GM04503 (cell line): ENCODE measurements around the gene NET1.

Experiments used
- DNase-seq: peaks from one replicate; pipeline ENCODE4 v3.0.0-alpha.2; 2012; ENCODE audit warnings: low read depth

NET1 gene

DNA sequence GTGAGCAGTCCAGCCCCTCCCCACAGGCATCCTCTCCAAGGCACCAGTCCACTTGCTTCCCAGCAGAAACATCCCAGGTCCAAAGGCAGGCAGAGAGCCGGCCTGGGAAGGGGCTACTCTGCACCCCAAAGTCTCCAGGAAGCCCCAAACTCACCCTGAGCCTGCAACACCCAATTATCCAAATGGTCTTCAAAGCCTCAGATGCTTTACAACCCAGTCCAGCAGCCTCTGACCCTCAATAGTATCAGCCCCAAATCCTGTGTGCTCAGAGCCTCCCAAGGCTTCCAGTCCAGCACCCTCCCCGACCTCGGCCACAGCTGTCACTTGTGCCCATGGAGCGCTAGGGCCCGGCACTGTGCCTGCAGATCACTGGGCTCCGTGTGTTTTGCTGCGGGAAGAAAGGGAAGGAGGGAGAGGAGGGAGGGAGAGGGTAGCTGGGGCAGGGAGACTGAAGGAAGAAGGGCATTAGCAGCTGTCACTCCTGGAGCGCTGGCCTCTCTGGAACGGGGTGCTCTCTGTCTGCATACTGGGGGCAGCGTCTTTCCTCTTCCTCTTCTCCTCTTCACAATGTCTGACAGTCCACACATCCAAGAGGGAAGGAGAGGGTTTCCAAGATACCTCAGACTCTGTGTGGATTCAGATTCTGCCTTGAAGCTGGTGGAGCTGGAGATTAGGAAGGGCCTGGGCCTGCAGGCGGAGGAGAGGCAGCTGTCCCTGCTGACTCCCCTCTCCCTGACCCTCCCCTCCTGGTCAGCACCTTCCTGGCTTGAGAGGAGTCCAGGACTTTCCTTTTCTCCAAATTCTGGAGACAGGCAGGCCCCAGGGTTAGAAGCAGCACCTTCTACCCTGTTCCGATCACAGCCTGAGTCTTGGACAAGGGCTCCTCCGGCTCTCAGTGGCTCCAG is 73.8 kb downstream of the NET1 start:
- no peak for DNase-seq

- no peak for DNase-seq
These were observed 74.5 kb downstream of the NET1 start for GRCh38 chr10:5486853-5487235.

- no peak for DNase-seq
These were observed 76.2 kb downstream of the NET1 start for GRCh38 chr10:5488272-5489161.

- no peak for DNase-seq
These were observed 77.7 kb downstream of the NET1 start for GRCh38 chr10:5490032-5490431.

DNA sequence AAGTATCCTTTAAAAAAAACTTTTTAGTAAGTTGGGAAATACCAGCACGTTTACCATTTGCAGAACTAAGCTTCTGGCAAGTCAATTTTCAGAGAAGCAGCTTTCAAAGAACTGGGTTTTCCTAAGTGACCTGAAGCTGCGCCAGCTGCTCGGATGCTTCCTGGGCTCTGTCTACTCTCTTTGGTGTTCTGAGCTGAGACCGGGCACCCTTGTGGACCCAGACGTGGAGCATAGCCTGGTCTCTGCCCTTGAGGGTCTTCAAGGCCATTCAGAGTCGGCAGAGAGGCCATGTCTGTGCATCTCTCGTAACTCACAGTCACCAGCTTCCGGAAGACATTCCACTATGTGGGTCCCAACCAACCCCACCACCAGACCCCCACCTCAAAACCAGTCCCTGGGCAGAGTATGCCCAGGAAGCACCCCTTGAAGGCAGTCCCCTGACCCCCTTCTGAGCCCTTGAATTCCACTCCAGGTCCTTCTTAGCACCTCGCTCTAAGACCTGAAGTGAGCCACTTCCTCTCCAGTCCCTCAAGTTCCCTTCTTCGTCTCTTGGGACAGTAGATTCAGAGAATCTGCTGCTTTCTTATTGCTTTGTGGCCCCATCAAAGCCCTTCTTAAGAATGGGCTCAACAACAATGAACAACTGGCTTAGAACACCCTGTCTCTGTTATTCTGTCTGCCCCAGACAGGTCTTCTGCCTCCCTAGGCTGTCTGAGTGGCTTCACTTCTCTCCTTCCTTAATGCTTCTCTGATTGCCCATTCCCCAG is 78.5 kb downstream of the NET1 start:
- no peak for DNase-seq

DNA sequence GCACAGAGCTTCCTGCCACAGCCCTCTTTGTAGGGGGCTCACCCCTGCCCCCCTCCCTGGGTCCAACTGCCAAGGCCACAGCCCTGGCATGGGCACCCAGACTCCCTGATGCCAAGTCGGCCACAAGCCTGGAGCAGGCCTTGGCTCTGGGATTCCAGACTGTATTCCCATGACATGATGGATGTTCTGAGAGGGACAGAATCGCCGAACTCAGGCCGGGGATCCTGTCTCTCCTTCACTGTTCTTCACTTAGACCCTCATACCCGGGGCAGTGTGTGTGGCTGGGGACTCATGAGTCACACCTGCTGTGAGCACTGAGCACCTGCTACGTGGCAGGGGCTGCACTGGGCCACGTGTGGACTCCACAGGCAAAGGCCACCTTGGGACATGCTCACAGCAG is 79.1 kb downstream of the NET1 start:
- no peak for DNase-seq

- no peak for DNase-seq
These were observed 80.0 kb downstream of the NET1 start for GRCh38 chr10:5492322-5492855.

DNA sequence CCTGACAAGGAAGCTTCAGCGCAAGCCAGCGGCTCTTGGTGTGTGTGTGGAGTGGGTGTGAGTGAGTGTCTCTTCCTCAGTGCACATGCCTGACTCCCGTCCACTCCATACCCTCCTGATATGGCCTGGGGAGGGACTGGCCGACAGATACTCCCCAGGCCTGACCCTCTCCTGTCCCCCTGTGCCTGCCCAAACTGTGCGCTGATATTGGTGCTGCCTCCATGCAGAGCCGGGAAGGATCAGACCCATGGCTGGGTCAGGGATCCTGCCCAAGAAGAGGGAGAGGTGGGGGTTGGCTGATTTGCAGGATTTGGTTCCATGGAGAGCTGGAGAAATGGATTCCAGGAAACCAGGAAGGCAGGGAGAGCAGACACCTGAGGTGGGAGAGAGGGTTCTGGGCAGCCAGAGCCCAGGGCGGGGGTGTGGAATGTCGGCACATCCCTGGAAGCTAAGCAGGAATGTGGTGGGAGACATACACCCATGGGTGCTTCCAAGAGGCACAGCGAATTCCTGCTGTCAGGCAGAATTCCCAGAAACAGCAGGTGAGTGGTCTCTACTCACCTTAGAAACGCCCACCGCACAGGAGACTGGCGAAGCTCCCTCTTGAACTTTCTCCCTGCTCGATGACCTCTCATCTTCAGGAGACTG is 80.7 kb downstream of the NET1 start:
- DNase-seq, result no peak

DNA sequence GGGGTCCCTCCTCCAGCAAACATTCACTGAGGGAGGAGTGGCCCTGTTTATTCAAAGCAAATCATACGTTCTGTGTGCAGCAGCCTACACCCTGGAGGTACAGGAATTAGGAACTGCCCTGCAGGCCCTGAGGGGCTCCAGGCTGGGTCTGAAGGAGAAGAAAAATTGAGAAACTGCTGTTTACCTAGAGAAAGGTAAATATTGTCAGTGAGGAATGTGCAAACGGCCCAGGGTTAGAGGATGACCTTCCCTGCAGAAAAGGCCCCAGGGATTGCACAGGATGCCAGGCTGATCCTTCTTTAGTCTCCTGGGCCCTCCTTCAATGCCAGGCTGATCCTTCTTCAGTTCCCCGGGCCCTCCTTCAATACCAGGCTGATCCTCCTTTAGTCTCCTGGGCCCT is 81.3 kb downstream of the NET1 start:
- DNase-seq, result no peak

DNA sequence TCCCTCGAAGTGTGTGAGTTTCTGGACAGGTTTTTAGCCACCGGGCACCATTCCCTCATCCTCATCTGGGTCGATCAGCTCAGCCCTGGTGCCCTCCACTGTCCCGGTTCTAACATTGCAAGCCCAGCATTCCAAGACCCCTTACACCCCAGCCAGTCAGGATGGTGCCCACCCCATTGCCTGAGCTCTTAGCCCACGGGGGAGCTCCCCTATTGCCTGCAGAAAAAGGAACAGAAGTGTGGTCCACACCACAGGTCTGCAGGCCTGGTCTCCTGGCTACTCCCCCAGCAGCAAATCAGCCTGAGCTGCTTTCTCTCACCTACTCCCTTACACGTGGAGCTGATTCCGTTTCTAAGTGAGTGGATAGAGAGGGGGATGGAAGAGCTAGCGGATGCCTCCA is 82.3 kb downstream of the NET1 start:
- no peak for DNase-seq

DNA sequence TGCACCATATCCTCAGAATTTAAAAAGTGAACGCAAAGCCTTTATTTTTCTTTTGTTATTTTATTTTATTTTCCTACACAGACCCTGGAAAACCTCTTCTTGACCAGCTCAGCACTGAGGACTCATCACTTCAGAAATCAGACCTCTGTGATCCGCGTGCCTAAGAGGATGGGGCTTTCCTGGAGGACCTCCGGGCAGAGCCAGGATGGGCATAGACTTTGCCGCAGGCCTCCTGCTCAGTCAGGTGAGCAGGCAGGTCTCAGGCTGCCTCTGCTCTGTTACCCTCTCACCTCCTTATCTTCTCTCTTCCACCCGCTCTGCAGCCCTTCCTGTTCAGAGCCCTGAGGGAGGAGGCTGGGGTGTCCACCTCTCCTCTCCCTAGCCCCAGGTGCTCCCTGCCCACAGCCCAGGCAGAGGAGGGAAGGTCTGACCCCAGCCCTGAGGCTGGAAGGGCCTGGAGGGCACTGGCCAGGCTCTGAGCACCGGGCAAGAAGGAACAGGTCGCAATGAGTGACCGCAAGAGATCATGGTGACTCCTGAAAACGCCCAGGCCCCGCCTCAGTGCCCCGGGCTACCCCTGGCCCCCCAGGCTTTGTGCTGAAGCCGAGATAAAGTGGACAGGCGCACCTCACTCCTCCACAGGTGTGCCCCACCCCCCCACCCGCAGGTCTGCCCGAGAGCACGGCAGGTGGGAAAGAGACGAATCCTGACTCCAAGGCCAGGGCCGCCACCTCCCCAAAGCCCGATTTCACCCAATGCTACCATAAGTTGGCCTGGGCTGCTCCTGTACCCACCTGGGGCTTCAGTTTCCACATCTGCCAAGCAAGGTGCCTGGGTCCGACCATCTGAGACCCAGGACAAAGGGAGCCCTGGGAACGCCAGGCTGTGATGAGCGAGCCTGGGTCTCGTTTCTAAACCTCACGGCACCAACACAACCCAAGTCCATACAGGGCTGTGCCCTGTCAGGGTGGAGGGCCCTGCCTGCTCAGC is 84.2 kb downstream of the NET1 start:
- no peak for DNase-seq

- no peak for DNase-seq
These were observed 84.9 kb downstream of the NET1 start for GRCh38 chr10:5497289-5497688.

DNA sequence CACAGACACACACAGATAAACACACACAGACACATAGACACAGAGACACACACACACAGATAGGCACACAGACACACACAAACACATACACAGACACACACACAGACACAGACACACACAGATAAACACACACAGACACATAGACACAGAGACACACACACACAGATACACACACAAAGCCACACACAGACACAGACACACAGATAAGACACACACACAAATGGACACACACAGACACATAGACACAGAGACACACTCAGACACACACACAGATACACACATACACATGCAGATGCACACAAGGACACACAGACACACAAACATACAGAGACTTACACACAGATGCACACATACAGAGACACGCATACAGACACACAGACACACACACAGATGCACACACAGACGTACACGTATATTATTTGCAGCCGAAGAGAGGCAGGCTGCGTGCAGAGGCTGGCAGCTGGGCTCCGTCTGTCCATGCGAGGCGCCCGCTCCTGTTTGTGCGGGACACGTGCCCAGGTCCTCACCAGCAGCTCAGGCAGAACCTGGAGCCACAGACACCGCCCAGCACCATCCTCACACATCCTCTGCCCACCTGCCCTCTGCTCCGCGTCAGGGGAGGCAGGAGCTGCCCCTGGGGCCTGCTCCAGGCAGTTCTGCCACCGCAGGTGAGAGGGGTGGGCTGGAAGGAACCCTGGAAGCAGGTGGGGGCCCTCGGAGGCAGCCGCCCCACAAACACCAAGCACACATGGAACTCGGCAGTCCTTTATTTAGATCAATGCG is 85.8 kb downstream of the NET1 start:
- no peak for DNase-seq

DNA sequence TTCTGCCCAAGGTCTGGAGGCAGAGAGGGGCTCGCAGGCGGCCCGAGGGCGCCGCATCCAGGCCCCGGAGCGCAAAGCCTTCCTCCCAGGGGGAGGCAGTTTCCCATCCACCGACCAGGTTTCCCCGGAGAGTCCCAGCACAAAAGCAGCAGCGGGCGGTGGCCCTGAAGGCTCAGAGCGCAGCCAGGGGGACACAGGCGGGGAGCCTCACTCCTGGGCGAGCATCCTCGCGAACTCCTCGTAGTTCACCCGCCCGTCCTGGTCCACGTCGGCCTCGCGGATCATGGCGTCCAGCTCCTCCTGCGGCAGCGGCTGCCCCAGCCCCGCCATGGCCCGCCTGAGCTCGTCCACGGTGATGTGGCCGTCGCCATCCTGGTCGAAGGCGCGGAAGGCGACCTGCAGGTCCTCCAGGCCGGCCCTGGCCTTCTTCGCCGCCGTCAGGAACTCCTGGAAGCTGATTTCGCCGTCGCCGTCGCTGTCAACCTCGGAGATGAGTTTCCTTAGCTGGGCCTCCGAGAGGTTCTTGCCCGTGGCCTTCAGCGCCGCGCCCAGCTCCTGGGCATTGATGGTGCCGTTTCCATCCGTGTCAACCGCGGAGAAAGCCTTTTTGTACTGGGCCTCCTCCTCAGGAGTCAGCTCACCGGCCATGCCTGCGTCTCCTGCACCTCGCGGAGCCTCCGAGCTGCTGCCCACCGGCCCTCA is 86.6 kb downstream of the NET1 start:
- DNase-seq, result no peak

GRCh38 chr10:5499493-5500140 is 87.3 kb downstream of the NET1 start, which contains the start of gene CALML5:
Gene CALML5, minus strand, starts transcription at chr10:5499570. Its CDS starts 132 bp downstream, at chr10:5499438.
- no peak for DNase-seq

- no peak for DNase-seq
These were observed 87.9 kb downstream of the NET1 start for GRCh38 chr10:5500162-5500670.

GRCh38 chr10:5500910-5501309 is 88.6 kb downstream of the NET1 start:
- no peak for DNase-seq

- no peak for DNase-seq
These were observed 89.7 kb downstream of the NET1 start for GRCh38 chr10:5502061-5502521.
